Common myeloid progenitor, CD34-positive (primary cell): ENCODE results near the gene ARL6.

ENCODE experiments used
- CTCF ChIA-PET: fragments of 350-600 bp; sonication (Branson Sonifier 250); formaldehyde crosslinking; loops from one replicate; lab custom pipeline; 2021; ENCODE audit warnings: antibody characterized with exemption; lab: Charles Lee
- POLR2A ChIA-PET: fragments of 350-600 bp; sonication (Branson Sonifier 250); formaldehyde crosslinking; loops from one replicate; lab custom pipeline; 2021; ENCODE audit warnings: antibody characterized with exemption; lab: Charles Lee
- DNase-seq, 3 donors: peaks; one replicate each; pipeline versions ENCODE4 v3.0.0 to v3.0.0-alpha.2; 2013
- H3K27ac ChIP-seq, 2 experiments: 1 replicate in 1 of 2; 2 replicates in 1 of 2; pipeline ENCODE4 v1.7.0; 2013; ENCODE audit warnings: inconsistent platforms in 2 of 2, low read length in 2 of 2, mild to moderate bottlenecking in 2 of 2, low read depth in 1 of 2, moderate library complexity in 1 of 2; ENCODE audit not compliant: severe bottlenecking in 2 of 2, insufficient read depth in 1 of 2, poor library complexity in 1 of 2
- H3K27me3 ChIP-seq, 5 experiments: replicated peaks in 2 of 5; 1 replicate in 3 of 5; 2 replicates in 2 of 5; pipeline versions ENCODE4 v1.6.1 to v1.7.0; 2013; ENCODE audit warnings: low read length in 4 of 5, mild to moderate bottlenecking in 2 of 5, moderate library complexity in 2 of 5, inconsistent platforms in 1 of 5; ENCODE audit not compliant: insufficient read depth in 5 of 5, control insufficient read depth in 4 of 5
- H3K36me3 ChIP-seq, 4 experiments: 1 replicate in 2 of 4; 2 replicates in 2 of 4; pipeline versions ENCODE4 v1.6.1 to v1.7.0; 2013; ENCODE audit warnings: low read length in 3 of 4, control low read depth in 1 of 4, mild to moderate bottlenecking in 1 of 4; ENCODE audit not compliant: control insufficient read depth in 4 of 4, insufficient read depth in 4 of 4
- H3K4me1 ChIP-seq, 4 experiments: 1 replicate in 3 of 4; 2 replicates in 1 of 4; pipeline versions ENCODE4 v1.6.1 to v1.7.1; 2013; ENCODE audit warnings: low read length in 3 of 4, mild to moderate bottlenecking in 3 of 4, control low read depth in 1 of 4, inconsistent platforms in 1 of 4, moderate library complexity in 1 of 4; ENCODE audit not compliant: control insufficient read depth in 4 of 4, insufficient read depth in 4 of 4; ENCODE audit errors: control extremely low read depth in 1 of 4
- H3K4me3 ChIP-seq, 7 experiments: 1 replicate in 4 of 7; 2 replicates in 3 of 7; pipeline versions ENCODE4 v1.5.1 to v1.7.0; 2013; ENCODE audit warnings: mild to moderate bottlenecking in 7 of 7, low read length in 6 of 7, moderate library complexity in 6 of 7, inconsistent platforms in 2 of 7, low read depth in 2 of 7, control low read depth in 1 of 7; ENCODE audit not compliant: insufficient read depth in 4 of 7, control insufficient read depth in 1 of 7; ENCODE audit errors: extremely low read depth in 1 of 7
- H3K9me3 ChIP-seq, 5 experiments: 1 replicate in 4 of 5; 2 replicates in 1 of 5; pipeline versions ENCODE4 v1.6.1 to v1.7.1; 2013; ENCODE audit warnings: low read length in 4 of 5, mild to moderate bottlenecking in 2 of 5, inconsistent platforms in 1 of 5, low read depth in 1 of 5, moderate library complexity in 1 of 5; ENCODE audit not compliant: control insufficient read depth in 4 of 5, insufficient read depth in 2 of 5; ENCODE audit errors: control extremely low read depth in 1 of 5
- WGBS: methylation state at CpG from one replicate; pipeline ENCODE4 v1.1.5; 2013; ENCODE audit not compliant: insufficient coverage; 5-methylcytosine and 5-hydroxymethylcytosine counted together

ARL6 gene

GRCh38 chr3:97820780-97821179 lies 56.2 kb downstream of the ARL6 start:
- peaks cover 0 to 24% (median 18%) of the 10 kb centered on the region in 4 experiments for H3K4me1 ChIP-seq
- WGBS: 98% methylated on average over 4 of the region's 5 CpGs
- no peak for DNase-seq
- H3K4me3 ChIP-seq: peak overlapping the region in 6 of 7 experiments; percentile 71 to 89 (median 84)
- POLR2A ChIA-PET: interaction anchor here (0.5 kb wide), 1 partner anchor 29 kb away, joined by 3 read pairs; no protein-coding TSS in a partner anchor
- CTCF ChIA-PET: interaction anchor here (0.8 to 1.5 kb wide), 6 partner anchors 12 to 218 kb away, joined by 3 to 5 read pairs (median 3); no protein-coding TSS in a partner anchor
- H3K27me3 ChIP-seq: peaks cover 0 to 21% (median 12%) of the 10 kb centered on the region in 5 experiments
- H3K9me3 ChIP-seq: no peaks in the 10 kb centered on the region
- H3K27ac ChIP-seq: no peak overlapping the region
- no peaks in the 10 kb centered on the region for H3K36me3 ChIP-seq

- POLR2A ChIA-PET: interaction anchor here (0.5 kb wide), 1 partner anchor 29 kb away, joined by 3 read pairs; no protein-coding TSS in a partner anchor
- CTCF ChIA-PET: interaction anchor here (0.9 to 1.8 kb wide), 6 partner anchors 12 to 217 kb away, joined by 3 to 5 read pairs (median 4); no protein-coding TSS in a partner anchor
- H3K27me3 ChIP-seq: peaks cover 0 to 21% (median 12%) of the 10 kb centered on the region in 5 experiments
- no peaks in the 10 kb centered on the region for H3K36me3 ChIP-seq
- peak in 1 of 3 donors; percentile 86 for DNase-seq
- no peak overlapping the region for H3K27ac ChIP-seq
- peaks cover 0 to 24% (median 18%) of the 10 kb centered on the region in 4 experiments for H3K4me1 ChIP-seq
- peak overlapping the region; percentile 47 to 89 (median 84) for H3K4me3 ChIP-seq
- no peaks in the 10 kb centered on the region for H3K9me3 ChIP-seq
- 0% methylated on average over 23 of the region's 23 CpGs for WGBS
These were observed 56.8 kb downstream of the ARL6 start for GRCh38 chr3:97821287-97821773.

- POLR2A ChIA-PET: no interaction called here
- CTCF ChIA-PET: interaction anchor here (1.0 to 1.8 kb wide), 4 partner anchors 13 to 200 kb away, joined by 3 to 5 read pairs (median 4); no protein-coding TSS in a partner anchor
- no peaks in the 10 kb centered on the region for H3K36me3 ChIP-seq
- whole genome bisulfite sequencing: under 1% methylated on average over 57 of the region's 66 CpGs
- peak; percentile 72 to 90 (median 88) for DNase-seq
- H3K27me3 ChIP-seq: peaks cover 0 to 21% (median 12%) of the 10 kb centered on the region in 5 experiments
- H3K4me3 ChIP-seq: peak within 1 kb of the TSS; percentile 47 to 89 (median 84)
- peaks cover 0 to 24% (median 18%) of the 10 kb centered on the region in 4 experiments for H3K4me1 ChIP-seq
- H3K27ac ChIP-seq: no peak within 1 kb of the TSS
- no peaks in the 10 kb centered on the region for H3K9me3 ChIP-seq
These were observed 57.3 kb downstream of the ARL6 start, which contains the start of gene CRYBG3 for GRCh38 chr3:97821774-97822358. CRYBG3 (plus strand) TSS chr3:97822011; CDS start chr3:97822207, 196 bp downstream.

GRCh38 chr3:97822359-97822775 lies 57.8 kb downstream of the ARL6 start:
- Histone ChIP-seq H3K27me3 (peaks cover 0 to 21% (median 12%) of the 10 kb centered on the region in 5 experiments), H3K9me3 (no peaks in the 10 kb centered on the region), H3K36me3 (no peaks in the 10 kb centered on the region), H3K27ac (no peak overlapping the region), H3K4me1 (peaks cover 0 to 24% (median 18%) of the 10 kb centered on the region in 4 experiments), H3K4me3 (peak overlapping the region; percentile 47 to 89 (median 84))
- ChIA-PET POLR2A (no interaction called here), CTCF (interaction anchor here (1.0 to 1.8 kb wide), 2 partner anchors 149 to 200 kb away, joined by 4 to 5 read pairs; no protein-coding TSS in a partner anchor)
- WGBS: 1% methylated on average over 35 of the region's 36 CpGs
- peak; percentile 9 to 39 (median 20) for DNase-seq

GRCh38 chr3:97823046-97824004 lies 58.8 kb downstream of the ARL6 start:
- Histone ChIP-seq H3K9me3 (no peaks in the 10 kb centered on the region), H3K27me3 (peaks cover 0 to 21% (median 12%) of the 10 kb centered on the region in 5 experiments), H3K27ac (no peak overlapping the region), H3K36me3 (no peaks in the 10 kb centered on the region), H3K4me3 (peak overlapping the region in 4 of 7 experiments; percentile 84 to 89 (median 86)), H3K4me1 (peaks cover 0 to 24% (median 18%) of the 10 kb centered on the region in 4 experiments)
- 88% methylated on average over 17 of the region's 17 CpGs for WGBS
- POLR2A ChIA-PET: no interaction called here
- peak in 2 of 3 donors; percentile 15 to 24 for DNase-seq
- CTCF ChIA-PET: interaction anchor here (1.8 kb wide), 1 partner anchor 199 kb away, joined by 5 read pairs; no protein-coding TSS in a partner anchor

- Histone ChIP-seq H3K4me3 (no peak overlapping the region), H3K9me3 (no peaks in the 10 kb centered on the region), H3K36me3 (no peaks in the 10 kb centered on the region), H3K27ac (no peak overlapping the region), H3K27me3 (peaks cover 0 to 19% (median 12%) of the 10 kb centered on the region in 5 experiments), H3K4me1 (peaks cover 0 to 24% (median 18%) of the 10 kb centered on the region in 4 experiments)
- WGBS: 100% methylated on average over 1 of the region's 1 CpG
- ChIA-PET CTCF (no interaction called here), POLR2A (no interaction called here)
- no peak for DNase-seq
These were observed 60.5 kb downstream of the ARL6 start for GRCh38 chr3:97825101-97825500.
